LNCAP (cell line): ENCODE data around the gene APPL2.

Experiments used
- CTCF ChIP-seq: fragments of 450-650 bp; IDR thresholded peaks from 2 replicates; pipeline ENCODE4 v1.5.1; 2017; ENCODE audit warnings: mild to moderate bottlenecking

Gene APPL2

GRCh38 chr12:105225505-105226015, 10.4 kb downstream of the APPL2 start:
- TF ChIP-seq CTCF: no peak

GRCh38 chr12:105224399-105224798, 11.6 kb downstream of the APPL2 start:
- no peak for TF ChIP-seq CTCF

GRCh38 chr12:105223884-105224283, 12.1 kb downstream of the APPL2 start:
- no peak for TF ChIP-seq CTCF

GRCh38 chr12:105223352-105223845, 12.6 kb downstream of the APPL2 start:
- TF ChIP-seq CTCF: no peak

GRCh38 chr12:105222726-105223351, 13.1 kb downstream of the APPL2 start:
- no peak for TF ChIP-seq CTCF

GRCh38 chr12:105222284-105222655, 13.7 kb downstream of the APPL2 start:
- no peak for TF ChIP-seq CTCF

GRCh38 chr12:105221583-105222283, 14.2 kb downstream of the APPL2 start:
- TF ChIP-seq CTCF: no peak
